ENCODE measurements around the gene RUFY3. TPM values are rescaled to one million over a fixed set of nuclear protein-coding genes. Genes with fewer than 3 reads are reported as not detected.

RUFY3 gene
- total RNA-seq, 1 experiment from 2014 or later = 25.1 TPM

- no peak for TF ChIP-seq CTCF (conservative IDR thresholded peaks at IDR 0.05; ENCODE audit: low read depth, low read length)
- no peak for TF ChIP-seq EZH2 (IDR thresholded peaks at IDR 0.05; ENCODE audit: borderline replicate concordance, low read depth, low read length, poor library complexity, severe bottlenecking)
- ChIA-PET POLR2A (ENCODE audit: low non-redundant PET) (no interaction called here), CTCF (no interaction called here)
- Histone ChIP-seq H3K4me1 (ENCODE audit: insufficient read depth, low read length, poor library complexity, severe bottlenecking) (no peaks in the 10 kb centered on the region), H3K27me3 (replicated peaks; ENCODE audit: insufficient read depth, low read depth, low read length, poor library complexity) (no peaks in the 10 kb centered on the region), H3K9me3 (ENCODE audit: low read depth, low read length, poor library complexity, severe bottlenecking) (no peaks in the 10 kb centered on the region), H3K36me3 (ENCODE audit: insufficient read depth, low read length, poor library complexity, severe bottlenecking) (no peaks in the 10 kb centered on the region), H3K4me3 (ENCODE audit: low read depth, low read length, poor library complexity, severe bottlenecking) (peak overlapping the region; percentile 68), H3K27ac (ENCODE audit: low read depth, low read length, poor library complexity, severe bottlenecking) (peak overlapping the region; percentile 80)
- DNase-seq (ENCODE audit: low spot score) = no peak
- TSS peak; percentile 54 for BruUV-seq (replicated peaks)
- intact Hi-C loops (cut with micrococcal nuclease; ENCODE audit: unreplicated experiment) = loop anchor here (10.0 kb wide), 1 partner anchor 129 kb away; the partner anchor contains the start of gene GRSF1
Observed at GRCh38 chr4:70706044-70706461, 15.7 kb upstream of the RUFY3 start.

- H3K9me3 ChIP-seq (ENCODE audit: low read depth, low read length, poor library complexity, severe bottlenecking) = no peaks in the 10 kb centered on the region
- ChIA-PET CTCF (no interaction called here), POLR2A (ENCODE audit: low non-redundant PET) (no interaction called here)
- no peak for DNase-seq (ENCODE audit: low spot score)
- H3K27me3 ChIP-seq (replicated peaks; ENCODE audit: insufficient read depth, low read depth, low read length, poor library complexity) = no peaks in the 10 kb centered on the region
- no peaks in the 10 kb centered on the region for H3K36me3 ChIP-seq (ENCODE audit: insufficient read depth, low read length, poor library complexity, severe bottlenecking)
- intact Hi-C loops (cut with micrococcal nuclease; ENCODE audit: unreplicated experiment) = loop anchor here (10.0 kb wide), 1 partner anchor 128 kb away; the partner anchor contains the start of gene GRSF1
- H3K4me1 ChIP-seq (ENCODE audit: insufficient read depth, low read length, poor library complexity, severe bottlenecking) = no peaks in the 10 kb centered on the region
- no peak overlapping the region for H3K27ac ChIP-seq (ENCODE audit: low read depth, low read length, poor library complexity, severe bottlenecking)
- H3K4me3 ChIP-seq (ENCODE audit: low read depth, low read length, poor library complexity, severe bottlenecking) = peak overlapping the region; percentile 68
- TF ChIP-seq CTCF (conservative IDR thresholded peaks at IDR 0.05; ENCODE audit: low read depth, low read length) = no peak
- no peak for TF ChIP-seq EZH2 (IDR thresholded peaks at IDR 0.05; ENCODE audit: borderline replicate concordance, low read depth, low read length, poor library complexity, severe bottlenecking)
- no TSS peak for BruUV-seq (replicated peaks)
Observed at GRCh38 chr4:70706516-70706915, 15.2 kb upstream of the RUFY3 start.

- H3K9me3 ChIP-seq (ENCODE audit: low read depth, low read length, poor library complexity, severe bottlenecking) = no peaks in the 10 kb centered on the region
- POLR2A ChIA-PET (ENCODE audit: low non-redundant PET) = no interaction called here
- no peaks in the 10 kb centered on the region for H3K27me3 ChIP-seq (replicated peaks; ENCODE audit: insufficient read depth, low read depth, low read length, poor library complexity)
- no TSS peak for BruUV-seq (replicated peaks)
- H3K36me3 ChIP-seq (ENCODE audit: insufficient read depth, low read length, poor library complexity, severe bottlenecking) = no peaks in the 10 kb centered on the region
- DNase-seq (ENCODE audit: low spot score) = no peak
- no peak for TF ChIP-seq CTCF (conservative IDR thresholded peaks at IDR 0.05; ENCODE audit: low read depth, low read length)
- TF ChIP-seq EZH2 (IDR thresholded peaks at IDR 0.05; ENCODE audit: borderline replicate concordance, low read depth, low read length, poor library complexity, severe bottlenecking) = no peak
- H3K4me1 ChIP-seq (ENCODE audit: insufficient read depth, low read length, poor library complexity, severe bottlenecking) = no peaks in the 10 kb centered on the region
- CTCF ChIA-PET = no interaction called here
- intact Hi-C loops (cut with micrococcal nuclease; ENCODE audit: unreplicated experiment) = loop anchor here (10.0 kb wide), 1 partner anchor 125 kb away; the partner anchor contains the start of gene GRSF1
- H3K27ac ChIP-seq (ENCODE audit: low read depth, low read length, poor library complexity, severe bottlenecking) = no peak overlapping the region
- no peak overlapping the region for H3K4me3 ChIP-seq (ENCODE audit: low read depth, low read length, poor library complexity, severe bottlenecking)
Observed at GRCh38 chr4:70709611-70710205, 12.1 kb upstream of the RUFY3 start.

Measured in A673 (cell line).